HG02840 (cell line): ENCODE results near the gene ANTXR1.
"Not testable (repeated sequence)": the region's sequence is repeated elsewhere in the genome, so short reads cannot be mapped to it uniquely, and the experiment has no call there.

Experiments used
- ATAC-seq: cut with Tn5 transposase; IDR thresholded peaks from one replicate; pipeline ENCODE4 v1.9.1; 2021; ENCODE audit warnings: mild to moderate bottlenecking, moderate library complexity, moderate number of reproducible peaks; ENCODE audit not compliant: unreplicated experiment, low FRiP score

Gene ANTXR1

DNA sequence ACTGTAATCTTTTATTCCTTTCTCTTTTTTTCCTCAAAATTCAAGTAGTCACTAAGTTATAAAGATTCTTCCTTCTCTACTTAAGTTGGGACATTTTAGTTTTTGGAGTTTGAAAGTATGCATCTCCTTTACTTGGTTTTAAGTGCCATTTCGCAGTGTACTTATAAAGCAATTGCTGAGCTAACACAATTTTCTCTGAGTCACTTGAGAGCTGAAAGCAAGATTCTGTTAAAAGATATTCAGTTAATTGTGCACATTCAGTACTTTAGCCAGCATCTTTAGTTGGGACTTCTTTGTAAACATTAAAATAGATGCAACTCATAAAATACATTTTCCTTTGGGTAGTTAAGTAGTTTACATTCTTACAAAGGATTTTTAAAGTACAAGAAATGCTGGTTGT, 238.0 kb downstream of the ANTXR1 start:
- no peak for ATAC-seq

GRCh38 chr2:69251943-69252342, 239.0 kb downstream of the ANTXR1 start:
- ATAC-seq: no peak

DNA sequence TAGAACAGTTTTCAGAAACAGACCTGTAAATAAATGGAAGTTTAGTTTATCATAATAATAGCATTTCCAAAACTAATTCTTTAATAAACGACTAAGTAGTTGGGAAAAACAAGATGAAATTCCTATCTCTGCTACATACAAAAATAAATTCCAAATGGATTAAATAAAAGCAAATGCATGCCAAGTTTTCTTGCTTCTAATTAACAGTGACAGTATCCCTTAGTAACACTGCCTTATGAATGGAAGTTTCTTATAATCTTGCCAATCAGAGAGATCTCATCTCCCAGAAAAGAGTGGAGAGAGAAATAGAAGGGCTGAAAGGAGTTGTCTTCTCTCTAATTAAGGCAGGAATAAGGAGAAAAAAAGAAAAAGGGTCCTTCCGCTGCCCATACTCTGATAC, 240.1 kb downstream of the ANTXR1 start:
- ATAC-seq: no peak

- no peak for ATAC-seq
Observed at GRCh38 chr2:69253611-69254301, 240.8 kb downstream of the ANTXR1 start.

DNA sequence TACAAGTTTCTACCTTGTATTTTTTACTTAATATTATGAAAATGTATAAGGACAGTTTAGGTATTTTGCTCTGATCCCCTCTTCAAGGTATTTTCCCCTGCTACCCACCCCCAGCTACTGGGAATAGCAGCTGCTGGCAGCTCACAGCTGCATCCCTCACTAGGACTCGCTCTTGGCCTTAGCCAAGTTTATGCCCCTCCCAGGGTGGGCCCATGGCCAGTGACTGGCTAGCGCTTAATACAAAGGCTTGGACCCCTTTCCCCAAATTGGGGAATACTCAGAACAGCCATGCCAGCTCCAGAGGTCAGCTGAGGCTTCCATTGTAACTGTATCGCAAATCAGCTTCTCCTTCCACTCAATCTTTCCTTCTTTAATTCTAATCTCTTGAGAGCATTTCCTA, 242.8 kb downstream of the ANTXR1 start:
- ATAC-seq: no peak

- ATAC-seq: not testable (repeated sequence)
Observed at GRCh38 chr2:69259994-69260591, 247.1 kb downstream of the ANTXR1 start.

GRCh38 chr2:69260666-69261065, 247.7 kb downstream of the ANTXR1 start:
- ATAC-seq: no peak

DNA sequence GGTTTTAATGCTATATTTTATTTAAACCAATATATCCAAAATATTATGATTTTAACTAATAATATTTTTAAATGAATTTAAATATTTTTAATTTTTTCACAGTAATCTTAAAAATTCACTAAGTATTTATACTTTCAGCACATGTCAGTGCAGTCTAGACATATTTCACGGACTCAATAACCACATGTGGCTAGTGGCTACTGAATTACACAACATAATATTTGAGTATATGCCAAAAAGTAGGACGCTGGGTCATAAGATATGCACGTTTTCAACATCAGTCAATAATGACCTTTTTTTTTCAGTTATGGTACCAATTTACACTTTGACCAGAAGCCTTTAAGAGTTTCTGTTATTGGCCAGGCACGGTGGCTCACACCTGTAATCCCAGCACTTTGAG, 256.4 kb downstream of the ANTXR1 start:
- no peak for ATAC-seq

DNA sequence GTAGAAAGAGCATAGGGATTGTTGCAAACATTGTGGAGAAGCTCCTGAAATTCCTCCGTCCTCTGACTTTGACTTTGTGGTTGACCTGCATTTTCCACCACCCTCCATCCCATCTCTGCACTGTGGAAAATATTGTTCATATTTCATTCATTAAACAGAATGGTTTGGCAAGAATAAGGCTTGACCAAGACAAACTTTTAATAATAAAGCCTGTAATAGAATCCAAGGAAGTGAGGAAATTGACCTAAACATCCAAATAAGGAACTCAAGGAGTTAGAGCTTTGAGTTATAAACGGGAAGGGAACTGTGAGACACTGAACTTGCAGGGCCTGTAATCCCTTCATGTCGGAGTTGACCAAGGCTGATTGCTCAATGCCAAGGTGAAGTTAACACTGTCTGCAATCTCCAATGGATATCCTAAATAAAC, 258.9 kb downstream of the ANTXR1 start:
- no peak for ATAC-seq

GRCh38 chr2:69272803-69273471, 260.0 kb downstream of the ANTXR1 start:
- no peak for ATAC-seq

DNA sequence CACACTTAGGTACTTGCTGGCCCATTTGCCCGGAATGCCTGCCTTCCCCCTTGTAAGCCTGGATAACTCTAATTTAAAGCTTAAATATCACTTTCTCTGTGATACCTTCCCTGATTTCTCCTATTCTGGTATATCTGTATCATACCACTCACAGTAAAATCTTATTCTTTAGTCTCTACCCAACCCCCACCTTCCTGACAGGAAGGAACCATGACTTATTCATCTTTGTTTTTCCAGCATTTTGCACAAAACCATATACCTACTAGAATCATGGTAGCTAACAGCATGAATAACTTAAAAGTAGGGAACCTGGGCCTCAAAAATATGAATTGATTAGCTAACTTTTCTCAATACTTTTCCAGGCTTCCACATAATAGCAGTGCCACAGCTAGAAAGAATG, 262.5 kb downstream of the ANTXR1 start:
- no peak for ATAC-seq

- ATAC-seq: no peak
Observed at GRCh38 chr2:69278366-69278765, 265.4 kb downstream of the ANTXR1 start.

DNA sequence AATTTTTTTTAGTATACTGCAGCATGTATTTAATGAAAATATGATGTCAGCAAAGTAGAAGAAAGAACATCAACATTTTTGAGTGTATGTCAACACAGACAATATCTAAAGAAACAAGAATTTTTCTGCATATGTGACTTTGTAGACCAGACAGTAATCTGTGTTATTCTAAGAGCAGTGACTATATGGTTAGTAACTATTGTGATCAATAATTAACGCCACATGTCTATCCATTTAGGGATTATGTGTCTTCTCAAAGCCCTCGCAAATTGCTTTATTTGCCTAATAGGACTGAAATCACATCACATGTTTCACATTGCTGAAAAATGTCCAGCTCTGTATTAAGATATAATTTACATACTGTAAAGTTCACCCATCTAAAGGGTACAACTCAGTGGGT, 266.2 kb downstream of the ANTXR1 start:
- no peak for ATAC-seq

- no peak for ATAC-seq
Observed at GRCh38 chr2:69279931-69280681, 267.1 kb downstream of the ANTXR1 start.

- no peak for ATAC-seq
Observed at GRCh38 chr2:69280796-69281412, 267.9 kb downstream of the ANTXR1 start.

DNA sequence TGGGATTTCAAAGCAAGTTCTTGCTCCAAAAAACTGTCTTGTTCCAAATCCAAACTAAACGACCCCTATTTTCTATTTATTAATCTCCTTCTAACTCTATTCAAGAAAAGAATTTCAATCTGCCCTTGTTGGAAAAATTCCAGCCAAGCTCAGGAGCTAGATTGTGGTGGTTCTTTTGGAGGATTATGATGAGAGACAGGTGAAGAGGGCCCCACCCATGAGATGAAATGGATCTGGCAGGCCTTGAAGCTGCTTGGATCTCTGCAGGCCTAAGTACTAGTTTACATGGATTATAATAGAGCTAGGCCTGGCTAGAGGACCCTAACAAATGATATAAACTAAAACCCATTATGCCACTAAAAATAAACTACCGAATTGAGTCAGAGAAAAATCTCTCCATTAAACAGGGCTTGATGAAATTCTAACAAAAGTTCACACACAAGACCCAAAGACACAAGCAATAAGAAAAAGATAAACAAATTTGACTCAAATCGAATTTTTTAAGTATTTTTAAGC, 272.5 kb downstream of the ANTXR1 start:
- ATAC-seq: no peak

DNA sequence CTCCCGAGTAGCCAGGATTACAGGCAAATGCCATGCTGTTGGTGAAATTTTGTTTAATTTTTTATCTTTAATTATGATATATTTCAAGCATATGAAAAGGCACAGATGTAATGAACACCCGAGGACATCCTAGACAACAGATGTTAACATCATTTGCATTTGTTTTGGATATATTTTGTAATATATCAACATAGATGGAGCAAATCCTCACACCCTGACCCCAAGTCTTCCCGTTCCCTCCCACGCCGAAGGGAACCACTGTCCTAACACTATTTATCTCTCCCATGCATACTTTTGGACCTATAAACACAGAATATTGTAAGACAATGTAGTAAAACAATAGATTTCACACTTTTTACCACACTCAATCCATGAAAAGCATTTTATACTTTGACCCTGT, 274.6 kb downstream of the ANTXR1 start:
- ATAC-seq: no peak

- no peak for ATAC-seq
Observed at GRCh38 chr2:69288429-69288828, 275.4 kb downstream of the ANTXR1 start.

DNA sequence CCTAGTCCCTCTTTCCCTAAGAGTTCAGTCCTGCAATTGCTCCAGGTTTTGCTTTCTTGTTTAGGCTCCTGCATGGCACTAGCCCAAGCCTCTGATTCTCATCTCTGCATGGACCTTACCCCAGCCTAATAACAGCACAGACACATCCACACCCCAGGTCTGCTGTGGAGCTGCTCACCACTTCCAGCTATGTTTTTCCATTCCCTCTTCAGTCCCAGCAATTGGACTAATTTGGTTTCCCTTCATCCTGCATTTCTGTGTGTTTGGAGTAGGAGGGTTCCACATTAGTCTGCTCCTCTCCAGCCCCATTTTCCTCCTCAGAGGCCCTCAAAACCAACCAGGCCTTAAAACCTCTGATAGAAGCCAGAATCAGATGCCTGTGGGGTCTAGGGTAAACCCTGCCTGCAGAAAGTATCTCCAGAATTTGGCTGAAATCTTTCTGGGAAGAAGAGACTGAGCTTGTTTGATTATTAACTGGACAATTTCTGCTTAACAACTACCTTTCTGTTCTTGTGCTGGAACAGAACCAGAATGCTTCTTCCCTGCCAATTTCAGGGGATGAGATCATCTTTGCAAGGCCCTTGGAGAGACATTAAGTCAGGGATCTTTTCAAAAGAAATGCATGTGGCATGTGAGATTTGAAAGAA, 278.1 kb downstream of the ANTXR1 start:
- no peak for ATAC-seq

DNA sequence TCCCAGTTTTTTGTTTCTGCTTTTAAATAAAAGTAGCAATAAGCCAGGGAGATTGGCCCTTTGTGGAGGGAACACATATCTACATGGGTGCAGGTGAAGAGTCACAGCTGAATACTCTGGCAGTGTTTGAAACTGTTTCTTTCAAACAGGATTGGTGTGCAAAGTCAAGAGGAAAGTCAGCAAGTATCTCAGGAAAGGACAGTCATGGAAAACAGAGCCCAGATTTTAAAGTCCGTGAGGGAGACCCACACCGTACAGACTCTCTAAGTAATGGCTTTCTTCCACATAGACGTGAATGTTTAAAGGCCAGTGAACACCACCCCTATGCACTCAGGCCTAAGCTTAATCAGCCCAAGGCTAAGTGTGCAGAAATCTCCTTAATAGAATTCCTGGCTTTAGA, 278.7 kb downstream of the ANTXR1 start:
- ATAC-seq: no peak
